C4-2B (cell line): Measurements from ENCODE around the gene COL28A1.

Experiments
- CTCF ChIP-seq: fragments of 450-650 bp; conservative IDR thresholded peaks from 2 replicates; pipeline ENCODE4 v1.5.1; 2017; ENCODE audit warnings: mild to moderate bottlenecking
- ZFX ChIP-seq: fragments of 450-650 bp; IDR thresholded peaks from 2 replicates; pipeline ENCODE4 v1.6.1; 2017

GRCh38 chr7:7569615-7570014 lies 33.9 kb upstream of the COL28A1 start:
- TF ChIP-seq CTCF (no peak), ZFX (no peak)
